IMR-90 (cell line): ENCODE results near the gene ACTN1. TPM values are rescaled to one million over a fixed set of nuclear protein-coding genes. Genes with fewer than 3 reads are reported as not detected.

Source experiments
- ATAC-seq: fragments of 200-7000 bp; cut with Tn5 transposase; 2 replicates; pipeline ENCODE4 v1.9.1; 2020; ENCODE audit warnings: low read depth, mild to moderate bottlenecking, moderate library complexity
- BruUV-seq: library from RNA; stranded (reverse); fragments of 400-500 nt; replicated peaks from 2 replicates; lab custom pipeline; 2021; lab: Mats Ljungman, UMichigan
- CTCF ChIA-PET: fragments of 300-600 bp; formaldehyde crosslinking; extraction: SDS; loops from one replicate; lab custom pipeline; 2021; ENCODE audit warnings: antibody characterized with exemption; lab: Yijun Ruan, JAX
- POLR2A ChIA-PET: fragments of 300-600 bp; sonication (Branson Sonifier 250); formaldehyde crosslinking; loops from one replicate; lab custom pipeline; 2022; ENCODE audit warnings: antibody characterized with exemption; ENCODE audit not compliant: unreplicated experiment; lab: Charles Lee
- DNase-seq: peaks from one replicate; pipeline ENCODE4 v3.0.0; 2013
- H2AFZ ChIP-seq: replicated peaks from 2 replicates; pipeline ENCODE3; 2013; ENCODE audit warnings: low read length, mild to moderate bottlenecking; ENCODE audit not compliant: poor library complexity
- H2AK5ac ChIP-seq: 2 replicates; pipeline ENCODE4 v1.6.1; 2013; ENCODE audit warnings: low read depth, low read length, inconsistent platforms
- H2AK9ac ChIP-seq: replicated peaks from 2 replicates; pipeline ENCODE3; 2013; ENCODE audit warnings: mild to moderate bottlenecking, low read depth, low read length, moderate library complexity; ENCODE audit not compliant: poor library complexity
- H2BK120ac ChIP-seq: 2 replicates; pipeline ENCODE4 v1.6.1; 2013; ENCODE audit warnings: low read depth, low read length, inconsistent platforms
- H2BK15ac ChIP-seq: 3 replicates; pipeline ENCODE4 v1.6.1; 2013; ENCODE audit warnings: low read depth, low read length, inconsistent platforms
- H2BK20ac ChIP-seq: 2 replicates; pipeline ENCODE4 v1.6.1; 2013; ENCODE audit warnings: low read depth, mild to moderate bottlenecking, inconsistent platforms, low read length, moderate library complexity
- H2BK5ac ChIP-seq: 2 replicates; pipeline ENCODE4 v1.6.1; 2013; ENCODE audit warnings: mild to moderate bottlenecking, low read depth, low read length, inconsistent platforms; ENCODE audit not compliant: poor library complexity, severe bottlenecking
- H3K14ac ChIP-seq: replicated peaks from 2 replicates; pipeline ENCODE4 v1.6.1; 2013; ENCODE audit warnings: low read depth, low read length, inconsistent platforms
- H3K18ac ChIP-seq: 2 replicates; pipeline ENCODE4 v1.6.1; 2013; ENCODE audit warnings: low read depth, low read length, control low read depth
- H3K23ac ChIP-seq: 2 replicates; pipeline ENCODE4 v1.6.1; 2013; ENCODE audit warnings: low read depth, low read length, inconsistent platforms
- H3K27ac ChIP-seq: 2 replicates; pipeline ENCODE4 v1.5.1; 2013; ENCODE audit warnings: mild to moderate bottlenecking, control low read depth, low read length; ENCODE audit not compliant: insufficient read depth
- H3K27me3 ChIP-seq: 2 replicates; pipeline ENCODE4 v1.6.1; 2013; ENCODE audit warnings: low read length; ENCODE audit not compliant: control insufficient read depth, insufficient read depth
- H3K36me3 ChIP-seq: 2 replicates; pipeline ENCODE4 v1.6.1; 2013; ENCODE audit warnings: low read length, mixed read lengths; ENCODE audit not compliant: control insufficient read depth, insufficient read depth
- H3K4ac ChIP-seq: 2 replicates; pipeline ENCODE4 v1.6.1; 2013; ENCODE audit warnings: low read depth, low read length, inconsistent platforms
- H3K4me1 ChIP-seq: 2 replicates; pipeline ENCODE4 v1.6.1; 2013; ENCODE audit warnings: low read length, mixed read lengths; ENCODE audit not compliant: control insufficient read depth, insufficient read depth
- H3K4me2 ChIP-seq: 2 replicates; pipeline ENCODE4 v1.6.1; 2013; ENCODE audit warnings: low read depth, mild to moderate bottlenecking, control low read depth, low read length, moderate library complexity
- H3K4me3 ChIP-seq: 2 replicates; pipeline ENCODE4 v1.5.1; 2013; ENCODE audit warnings: low read depth, mild to moderate bottlenecking, control low read depth, low read length, moderate library complexity; ENCODE audit not compliant: insufficient read depth
- H3K56ac ChIP-seq: 2 replicates; pipeline ENCODE4 v1.6.1; 2013; ENCODE audit warnings: low read length, inconsistent platforms; ENCODE audit not compliant: insufficient read depth; ENCODE audit errors: extremely low read depth
- H3K79me1 ChIP-seq, 2 experiments: 2 replicates each; pipeline ENCODE4 v1.6.1; 2013; ENCODE audit warnings: low read length in 2 of 2, inconsistent platforms in 1 of 2, low read depth in 1 of 2
- H3K9ac ChIP-seq: 2 replicates; pipeline ENCODE4 v1.6.1; 2013; ENCODE audit warnings: low read depth, low read length, control low read depth
- H3K9me1 ChIP-seq: 2 replicates; pipeline ENCODE4 v1.6.1; 2013; ENCODE audit warnings: low read length, inconsistent platforms; ENCODE audit not compliant: insufficient read depth
- H3K9me3 ChIP-seq: 2 replicates; pipeline ENCODE4 v1.6.1; 2013; ENCODE audit warnings: low read length; ENCODE audit not compliant: control insufficient read depth, insufficient read depth
- H4K20me1 ChIP-seq: 2 replicates; pipeline ENCODE4 v1.6.1; 2013; ENCODE audit warnings: low read length, inconsistent platforms; ENCODE audit not compliant: insufficient read depth
- H4K5ac ChIP-seq: 2 replicates; pipeline ENCODE4 v1.6.1; 2013; ENCODE audit warnings: mild to moderate bottlenecking, low read depth, low read length, control low read depth
- H4K8ac ChIP-seq, 2 experiments: 2 replicates each; pipeline ENCODE4 v1.6.1; 2013; ENCODE audit warnings: low read depth in 2 of 2, low read length in 2 of 2, control low read depth in 1 of 2, inconsistent platforms in 1 of 2
- H4K91ac ChIP-seq: 2 replicates; pipeline ENCODE4 v1.6.1; 2013; ENCODE audit warnings: low read depth, low read length, inconsistent platforms; ENCODE audit not compliant: insufficient read depth
- BHLHE40 ChIP-seq: fragments of 150-350 bp; IDR thresholded peaks from 2 replicates; pipeline ENCODE4 v1.6.1; 2016; ENCODE audit warnings: mild to moderate bottlenecking, low read depth, low read length
- WGBS, 2 experiments: methylation state at CpG; one replicate each; pipeline versions ENCODE4 v1.1.5 to v1.1.7; 2013; ENCODE audit warnings: missing lambda C conversion rate in 2 of 2; ENCODE audit not compliant: insufficient read length in 1 of 2; ENCODE audit errors: extremely low coverage in 2 of 2; 5-methylcytosine and 5-hydroxymethylcytosine counted together
- dilution Hi-C: fragments of 300-500 bp; cut with HindIII; formaldehyde crosslinking; loops from one replicate; pipeline ENCODE4 v1.14.3; 2018; ENCODE audit warnings: low sequenced_read_pairs; ENCODE audit not compliant: unreplicated experiment
- in situ Hi-C: fragments of 300-500 bp; cut with MboI; formaldehyde crosslinking; loops from 3 replicates; pipeline ENCODE4 v1.14.3; 2019; ENCODE audit warnings: low sequenced_read_pairs, inconsistent platforms, mixed read lengths
- intact Hi-C: fragments of 100-400 bp; cut with micrococcal nuclease; formaldehyde crosslinking; loops from 2 replicates; pipeline ENCODE4 v1.10.0; 2022
- polyA plus RNA-seq, 3 experiments: library from polyadenylated mRNA; depleted of rRNA; stranded (reverse); fragments of >200 nt; gene quantifications; 2 replicates each; pipeline ENCODE4 v1.2.3, GENCODE V29; 2012; ENCODE audit warnings: low replicate concordance in 1 of 3
- total RNA-seq: library from RNA; depleted of rRNA; stranded (reverse); fragments of >200 nt; gene quantifications from 2 replicates; pipeline ENCODE4 v1.2.3, GENCODE V29; 2012
- TF ChIP-seq, protein P1 (sequence below): fragments of 150-350 bp; IDR thresholded peaks from 2 replicates; pipeline ENCODE4 v1.6.1; 2016; ENCODE audit warnings: low read depth, mild to moderate bottlenecking, low read length, moderate library complexity, borderline replicate concordance

ACTN1 gene
- total and polyA plus RNA-seq, 2 of the 4 experiments (the other 2 are of a cell fraction) = 684 to 766 TPM

DNA sequence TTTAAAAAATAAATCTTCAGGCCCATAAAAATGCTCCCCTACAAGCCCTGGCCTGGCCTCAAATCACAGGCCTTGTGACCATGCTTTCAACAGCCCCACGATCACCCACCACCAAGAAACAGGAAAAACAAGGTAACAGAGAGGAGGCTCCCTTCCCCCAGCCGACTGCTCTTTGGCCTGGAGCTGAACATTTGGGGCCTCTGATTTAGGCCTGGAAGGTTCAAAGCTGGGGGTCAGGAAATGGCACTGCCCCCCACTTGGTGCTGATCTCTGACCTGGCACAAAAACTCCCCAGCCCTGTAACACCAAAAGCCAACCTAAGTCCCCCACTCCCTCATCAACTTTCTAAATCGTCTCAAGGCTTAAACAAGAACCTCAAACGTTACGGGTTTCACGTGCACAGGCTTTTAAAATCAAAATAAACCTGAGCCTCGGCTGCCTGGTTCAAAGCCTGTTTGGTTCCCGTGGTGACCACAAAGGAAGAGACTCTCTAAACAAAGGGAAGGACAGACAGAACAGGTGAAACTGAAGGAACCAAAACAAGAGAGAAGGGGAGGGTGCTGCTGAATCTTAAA is 9.0 kb downstream of the ACTN1 start:
- Histone ChIP-seq H4K8ac (0 out of 4 replicates have a peak overlapping the region, but pooled peaks of 1 of the 2 experiments have one; percentile 2), H2AFZ (no peak overlapping the region), H4K20me1 (peaks cover 100% of the 10 kb centered on the region), H4K91ac (no peak overlapping the region), H3K9ac (peak overlapping the region; percentile 11), H3K23ac (peak overlapping the region; percentile 93), H3K18ac (peak overlapping the region; percentile 26), H3K4me1 (peaks cover 84% of the 10 kb centered on the region), H2AK5ac (peak overlapping the region; percentile 20; the same call in 1 of the 2 replicates), H3K27me3 (no peaks in the 10 kb centered on the region), H3K27ac (peak overlapping the region; percentile 55), H3K9me1 (peaks cover 76% of the 10 kb centered on the region), H3K9me3 (no peaks in the 10 kb centered on the region), H3K4me3 (no peak overlapping the region), H2BK15ac (no peak overlapping the region), H2BK20ac (no peak overlapping the region), H2BK120ac (peak overlapping the region; percentile 21; the same call in 1 of the 2 replicates), H2AK9ac (no peak overlapping the region), H3K4me2 (peak overlapping the region; percentile 27), H4K5ac (peak overlapping the region; percentile 13), H3K4ac (peak overlapping the region; percentile 44), H3K36me3 (peaks cover 59% of the 10 kb centered on the region), H3K79me1 (peaks cover 0 to 88% of the 10 kb centered on the region in 2 experiments; a peak in 2 of 4 replicates), H2BK5ac (peak overlapping the region; percentile 98), H3K14ac (peak overlapping the region; percentile 93; the same call in 1 of the 2 replicates), H3K56ac (no peak overlapping the region)
- ChIA-PET POLR2A (interaction anchor here (0.7 kb wide), 1 partner anchor 38 kb away, joined by 4 read pairs; no protein-coding TSS in a partner anchor), CTCF (no interaction called here)
- intact Hi-C loops = no loop called here
- ATAC-seq (no peak), DNase-seq (no peak)
- in situ Hi-C loops = no loop called here
- 25% methylated on average over 2 of the region's 8 CpGs; no CpG with 5 or more reads in 1 of the 2 experiments for WGBS, 2 experiments
- TF ChIP-seq, protein P1, sequence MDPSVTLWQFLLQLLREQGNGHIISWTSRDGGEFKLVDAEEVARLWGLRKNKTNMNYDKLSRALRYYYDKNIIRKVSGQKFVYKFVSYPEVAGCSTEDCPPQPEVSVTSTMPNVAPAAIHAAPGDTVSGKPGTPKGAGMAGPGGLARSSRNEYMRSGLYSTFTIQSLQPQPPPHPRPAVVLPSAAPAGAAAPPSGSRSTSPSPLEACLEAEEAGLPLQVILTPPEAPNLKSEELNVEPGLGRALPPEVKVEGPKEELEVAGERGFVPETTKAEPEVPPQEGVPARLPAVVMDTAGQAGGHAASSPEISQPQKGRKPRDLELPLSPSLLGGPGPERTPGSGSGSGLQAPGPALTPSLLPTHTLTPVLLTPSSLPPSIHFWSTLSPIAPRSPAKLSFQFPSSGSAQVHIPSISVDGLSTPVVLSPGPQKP = no peak
- TF ChIP-seq BHLHE40 = peak; percentile 61; the same call in 1 of the 2 replicates
- BruUV-seq = no TSS peak
- dilution Hi-C loops = no loop called here
